COLO668 (cell line): ENCODE results near the gene ZNF410.
A peak's percentile ranks its signal among the peaks of the same experiment; 100 is the strongest.

ENCODE experiments used
- DNase-seq: peaks from one replicate; lab custom pipeline; 2025; ENCODE audit not compliant: unreplicated experiment; lab: John Stamatoyannopoulos, UW

Gene ZNF410

DNA sequence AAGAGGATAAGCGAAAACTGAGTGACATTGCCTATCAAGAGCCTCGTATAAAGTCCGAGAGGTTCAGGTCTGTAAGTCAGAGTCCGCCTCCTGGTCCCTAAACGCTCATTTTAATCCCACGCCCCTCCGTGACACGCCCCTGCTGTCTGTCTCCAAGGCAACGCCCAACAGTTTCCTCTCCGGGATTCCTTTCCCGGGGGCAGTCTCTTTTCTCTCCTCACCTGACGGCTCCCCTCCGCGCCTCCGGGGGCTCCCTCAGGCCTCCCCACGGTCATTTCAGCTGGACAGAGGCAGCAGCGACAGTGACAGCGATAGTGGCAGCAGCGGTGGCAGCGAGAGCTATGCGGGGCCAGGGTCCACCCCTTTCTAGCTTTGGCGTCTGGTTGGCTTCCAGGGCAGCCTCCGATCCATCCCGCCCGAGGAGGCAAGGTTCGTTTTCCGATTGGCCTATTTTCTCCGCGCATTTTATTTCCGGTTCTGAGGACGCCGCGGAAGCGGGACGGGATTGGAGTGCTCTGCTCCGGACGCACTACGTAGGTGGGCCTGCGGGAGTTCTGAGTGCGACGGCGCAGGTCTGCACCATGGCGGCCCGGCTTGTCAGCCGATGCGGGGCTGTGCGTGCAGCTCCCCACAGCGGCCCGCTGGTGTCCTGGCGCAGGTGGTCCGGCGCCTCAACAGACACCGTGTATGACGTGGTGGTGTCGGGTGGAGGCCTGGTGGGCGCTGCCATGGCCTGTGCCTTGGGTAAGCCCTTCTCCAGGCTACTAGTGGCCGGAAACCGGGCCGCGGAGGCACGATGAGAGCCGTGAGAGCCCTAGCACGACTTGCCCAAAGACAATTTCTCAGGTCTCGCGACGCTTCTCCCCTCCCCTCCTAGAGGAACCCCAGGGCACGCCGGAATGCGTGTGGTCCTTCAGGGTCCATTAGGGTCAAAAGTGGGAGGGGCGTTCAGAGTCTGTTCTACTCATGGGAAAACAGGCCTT lies 63.4 kb downstream of the ZNF410 start, which contains the start of the genes COQ6 and FAM161B:
Gene COQ6, plus strand, starts transcription at position 551 of the 983 bp plus-strand sequence. Its CDS starts 31 bp downstream, at position 582.
Gene FAM161B, minus strand, starts transcription at position 343 of the 983 bp plus-strand sequence. Its CDS starts 68 bp downstream, at position 275.
- DNase-seq = peak; percentile 96

DNA sequence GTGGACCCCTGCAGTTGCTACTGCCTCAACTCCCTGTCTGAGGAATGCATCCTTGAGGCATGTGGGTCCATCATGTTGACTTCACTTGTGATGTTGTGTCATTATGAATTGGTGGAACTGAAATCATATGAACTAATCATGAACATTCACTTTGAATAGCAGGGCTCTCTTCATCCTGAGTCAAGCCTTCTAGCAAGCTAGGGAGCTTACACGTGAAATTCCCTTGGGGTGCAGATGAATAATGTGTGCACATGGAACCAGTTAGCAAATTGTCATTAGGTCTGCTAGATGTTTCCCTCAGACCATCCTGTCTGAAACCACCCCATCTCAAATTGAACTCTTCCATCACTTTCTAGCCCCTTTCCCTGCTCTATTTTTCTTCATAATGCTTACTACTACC lies 67.1 kb downstream of the ZNF410 start:
- no peak for DNase-seq

DNA sequence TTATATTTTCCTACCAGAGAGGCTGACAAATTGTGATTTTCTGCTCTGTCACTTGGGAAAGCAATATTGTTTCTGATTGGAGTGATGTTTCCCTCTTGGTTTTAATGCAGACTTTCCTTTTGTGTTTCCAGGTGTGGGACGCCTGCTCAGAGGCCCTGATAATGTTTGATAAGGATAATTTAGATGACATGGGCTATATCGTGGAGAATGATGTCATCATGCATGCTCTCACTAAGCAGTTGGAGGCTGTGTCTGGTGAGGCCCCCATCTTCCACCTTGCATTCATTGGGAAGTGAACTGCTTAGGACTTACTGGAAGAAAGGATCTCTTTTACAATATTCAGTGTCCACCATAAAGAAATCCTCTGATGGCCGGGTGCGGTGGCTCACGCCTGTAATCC lies 69.0 kb downstream of the ZNF410 start:
- DNase-seq = no peak

DNA sequence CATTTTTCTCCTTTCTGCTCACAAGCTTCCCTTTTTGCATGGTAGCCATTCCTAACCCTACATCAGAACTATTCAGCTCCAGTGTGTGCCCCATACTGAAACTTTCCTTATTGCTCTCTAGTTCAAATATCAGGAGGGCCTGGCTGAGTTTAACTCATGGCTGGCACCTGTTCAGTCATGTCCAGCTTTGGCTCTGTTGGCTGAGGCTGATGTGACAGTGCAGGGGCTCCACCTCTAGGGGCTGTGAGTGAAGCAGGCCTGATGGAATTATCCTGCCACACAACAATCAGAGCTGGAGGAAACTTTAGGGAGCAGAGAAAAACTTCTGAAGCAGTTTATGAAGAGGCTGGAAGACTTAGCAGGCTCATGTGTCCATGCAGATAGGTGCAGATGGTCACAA lies 71.9 kb downstream of the ZNF410 start:
- DNase-seq = no peak

DNA sequence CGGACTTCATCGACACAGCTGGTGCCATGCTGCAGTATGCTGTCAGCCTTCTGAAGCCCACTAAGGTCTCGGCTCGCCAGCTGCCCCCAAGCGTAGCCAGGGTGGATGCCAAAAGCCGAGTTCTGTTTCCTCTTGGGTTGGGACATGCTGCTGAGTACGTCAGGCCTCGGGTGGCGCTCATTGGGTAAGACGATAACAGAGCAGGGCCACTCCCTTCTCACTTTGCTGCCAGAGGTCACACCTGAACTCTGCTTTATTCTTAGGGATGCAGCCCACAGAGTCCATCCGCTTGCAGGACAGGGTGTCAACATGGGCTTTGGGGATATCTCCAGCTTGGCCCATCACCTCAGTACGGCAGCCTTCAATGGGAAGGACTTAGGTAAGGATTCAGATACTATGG lies 74.5 kb downstream of the ZNF410 start:
- DNase-seq = no peak

DNA sequence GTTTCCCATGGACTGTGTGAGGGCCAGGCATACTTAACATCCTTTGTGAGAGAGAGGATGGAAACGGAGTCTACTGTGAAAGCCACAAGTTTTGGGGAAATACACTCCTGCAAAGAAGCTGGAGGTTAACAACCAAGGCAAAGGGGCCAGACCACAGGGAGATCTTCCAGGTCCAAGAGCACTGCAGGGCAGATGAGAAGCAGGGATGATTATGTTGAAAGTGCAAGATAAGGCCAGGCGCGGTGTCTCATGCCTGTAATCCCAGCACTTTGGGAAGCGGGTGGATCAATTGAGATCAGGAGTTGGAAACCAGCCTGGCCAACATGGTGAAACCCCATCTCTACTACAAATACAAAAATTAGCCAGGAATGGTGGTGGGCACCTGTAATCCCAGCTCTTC lies 78.6 kb downstream of the ZNF410 start:
- no peak for DNase-seq

DNA sequence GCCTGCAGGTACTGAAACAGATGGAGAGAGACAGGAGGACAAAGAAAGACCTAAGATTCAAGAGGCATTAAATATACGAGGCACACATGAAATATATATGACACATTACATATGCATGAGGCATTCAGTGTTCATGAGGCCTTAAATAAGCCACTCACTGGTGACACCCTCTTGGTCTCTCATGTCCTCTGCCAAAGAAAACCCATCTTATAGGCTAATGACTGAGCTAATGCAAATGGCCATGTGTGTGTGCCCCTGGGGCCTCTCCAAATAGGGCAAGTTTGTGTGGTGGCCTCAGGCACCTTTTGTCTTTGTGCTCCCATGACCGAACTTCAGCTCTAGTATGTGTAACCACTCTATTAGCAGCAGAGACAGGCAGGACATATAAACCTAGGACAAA lies 82.2 kb downstream of the ZNF410 start:
- DNase-seq = no peak

DNA sequence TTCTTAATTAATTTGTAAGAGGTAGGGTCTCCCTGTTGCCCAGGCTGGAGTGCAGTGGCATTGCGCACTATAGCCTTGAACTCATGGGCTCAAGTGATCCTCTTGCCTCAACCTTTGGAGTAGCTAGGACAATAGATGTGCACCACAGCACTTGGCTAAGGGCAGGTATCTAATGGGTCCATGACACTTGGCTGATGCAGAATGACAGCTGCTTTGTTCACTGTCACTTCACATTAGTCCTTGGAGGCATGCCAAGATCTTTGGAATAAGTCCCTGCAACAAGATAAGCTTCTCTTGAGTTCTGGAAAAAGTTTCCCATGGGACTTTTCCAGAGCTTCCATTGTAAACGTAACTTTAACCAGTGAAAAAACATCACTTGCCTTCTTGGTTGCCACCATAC lies 86.8 kb downstream of the ZNF410 start:
- DNase-seq = no peak

DNA sequence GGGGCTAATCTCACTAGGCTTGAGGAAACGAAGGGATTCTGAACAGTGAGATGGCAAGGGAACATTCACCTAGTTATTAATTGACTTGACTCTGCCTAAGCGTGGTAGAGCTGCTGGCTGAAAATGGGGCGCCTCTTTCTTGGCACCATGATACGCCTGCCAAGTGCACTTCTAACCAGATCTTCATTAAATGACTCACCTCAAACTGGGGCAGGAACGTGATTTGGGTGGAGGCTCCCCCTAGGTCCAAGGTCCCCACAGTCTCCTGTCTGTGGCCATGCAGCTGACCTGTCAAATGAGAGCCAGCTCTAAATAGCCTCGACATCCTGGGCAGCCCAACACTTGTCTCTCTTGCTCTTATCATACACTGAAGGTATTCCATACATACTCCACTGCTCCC lies 89.5 kb downstream of the ZNF410 start:
- no peak for DNase-seq

DNA sequence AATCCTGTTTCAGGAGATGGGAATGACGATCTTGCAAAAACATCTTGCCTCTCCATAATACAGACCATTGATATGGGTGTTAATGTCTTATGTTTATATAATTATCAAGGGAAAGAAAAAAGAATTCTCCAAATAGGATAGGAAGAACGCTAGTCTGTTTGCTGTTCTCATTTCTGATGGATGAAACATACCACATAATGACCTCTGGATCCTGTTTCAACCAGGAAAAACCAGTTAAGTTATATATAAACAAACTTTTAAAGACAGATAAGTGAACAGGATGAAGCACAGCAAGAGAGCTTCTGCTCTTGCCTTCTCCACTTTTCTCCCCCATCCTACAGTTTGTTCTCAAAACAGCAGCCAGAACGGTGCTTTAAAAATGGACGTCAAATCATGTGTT lies 91.2 kb downstream of the ZNF410 start:
- DNase-seq = no peak
